Bronchial epithelial cell (primary cell): ENCODE data around the gene PNLIPRP3. TPM values are rescaled to one million over a fixed set of nuclear protein-coding genes. Genes with fewer than 3 reads are reported as not detected.

Experiments used
- DNase-seq: peaks from one replicate; pipeline ENCODE4 v3.0.0-alpha.2; 2010; ENCODE audit warnings: low read depth
- FAIRE-seq: peaks from 2 replicates; lab custom pipeline; 2011; peaks lifted over from hg19 to GRCh38; lab: Jason Lieb, UNC
- H3K27me3 ChIP-seq: 2 replicates; pipeline ENCODE4 v1.5.1; 2011; ENCODE audit warnings: low read length; ENCODE audit not compliant: control insufficient read depth, insufficient read depth
- H3K36me3 ChIP-seq: 2 replicates; pipeline ENCODE4 v1.5.1; 2011; ENCODE audit warnings: low read length; ENCODE audit not compliant: control insufficient read depth, insufficient read depth
- H3K4me3 ChIP-seq: 2 replicates; pipeline ENCODE4 v1.5.1; 2011; ENCODE audit warnings: mild to moderate bottlenecking, low read depth, low read length, control low read depth
- CTCF ChIP-seq: IDR thresholded peaks from 2 replicates; pipeline ENCODE4 v1.5.1; 2011; ENCODE audit warnings: mild to moderate bottlenecking, moderate library complexity, low read length, control low read depth, inconsistent platforms; ENCODE audit not compliant: insufficient read depth, severe bottlenecking
- total RNA-seq: library from RNA; depleted of rRNA; stranded (reverse); fragments of >200 nt; gene quantifications from 2 replicates; pipeline ENCODE4 v1.2.1, GENCODE V29; 2014

Gene PNLIPRP3
- total RNA-seq, 1 donor from 2014 or later = 53.2 TPM

DNA sequence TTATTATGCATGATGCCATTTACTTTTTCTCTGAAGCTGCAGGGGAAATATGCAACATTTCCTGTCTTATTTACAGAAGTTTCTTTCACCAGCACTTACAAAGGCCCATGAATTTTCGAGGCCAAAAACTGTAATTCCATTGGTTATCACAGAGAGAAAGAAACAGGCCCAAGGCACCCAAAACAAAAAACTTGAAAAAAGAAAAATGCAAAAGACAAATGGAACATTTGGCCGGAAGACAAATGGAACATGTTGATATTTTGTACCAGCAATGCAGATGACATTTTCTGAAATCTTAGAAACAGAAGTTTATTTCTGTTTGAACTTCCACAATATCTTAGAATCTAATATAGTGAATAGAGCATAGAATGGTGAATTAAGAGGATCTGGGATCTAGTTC, 61.8 kb downstream of the PNLIPRP3 start:
- Histone ChIP-seq H3K27me3 (no peaks in the 10 kb centered on the region), H3K36me3 (no peaks in the 10 kb centered on the region), H3K4me3 (no peak overlapping the region)
- no peak for TF ChIP-seq CTCF
- FAIRE-seq (no peak), DNase-seq (no peak)

GRCh38 chr10:116490028-116490662, 62.5 kb downstream of the PNLIPRP3 start:
- Histone ChIP-seq H3K4me3 (no peak overlapping the region), H3K36me3 (no peaks in the 10 kb centered on the region), H3K27me3 (no peaks in the 10 kb centered on the region)
- DNase-seq = peak; percentile 29
- peak; percentile 47 for TF ChIP-seq CTCF
- FAIRE-seq = no peak

GRCh38 chr10:116504786-116505185, 77.1 kb downstream of the PNLIPRP3 start:
- DNase-seq (no peak), FAIRE-seq (no peak)
- H3K27me3 ChIP-seq = no peaks in the 10 kb centered on the region
- no peak for TF ChIP-seq CTCF
- H3K4me3 ChIP-seq = no peak overlapping the region
- H3K36me3 ChIP-seq = no peaks in the 10 kb centered on the region

DNA sequence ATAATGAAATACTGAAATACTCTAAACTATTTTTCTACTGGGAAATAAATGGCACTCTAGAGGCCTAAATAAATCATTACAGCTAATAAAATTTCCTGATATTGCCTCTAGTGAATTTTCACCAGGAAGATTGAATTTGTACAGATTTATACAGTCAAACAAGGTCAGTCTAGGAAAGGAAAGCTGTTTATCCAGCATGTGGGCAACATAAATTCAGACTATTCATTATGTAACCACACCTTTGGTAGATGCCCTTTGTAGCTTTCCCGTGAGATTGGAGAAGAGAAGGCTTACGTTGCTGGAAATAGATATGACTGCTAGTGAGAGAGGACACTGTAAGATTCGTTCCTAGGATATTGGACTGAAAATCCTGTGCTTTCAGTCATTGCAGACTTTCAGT, 82.9 kb downstream of the PNLIPRP3 start:
- H3K27me3 ChIP-seq = no peaks in the 10 kb centered on the region
- H3K36me3 ChIP-seq = no peaks in the 10 kb centered on the region
- no peak overlapping the region for H3K4me3 ChIP-seq
- FAIRE-seq (no peak), DNase-seq (no peak)
- TF ChIP-seq CTCF = no peak

DNA sequence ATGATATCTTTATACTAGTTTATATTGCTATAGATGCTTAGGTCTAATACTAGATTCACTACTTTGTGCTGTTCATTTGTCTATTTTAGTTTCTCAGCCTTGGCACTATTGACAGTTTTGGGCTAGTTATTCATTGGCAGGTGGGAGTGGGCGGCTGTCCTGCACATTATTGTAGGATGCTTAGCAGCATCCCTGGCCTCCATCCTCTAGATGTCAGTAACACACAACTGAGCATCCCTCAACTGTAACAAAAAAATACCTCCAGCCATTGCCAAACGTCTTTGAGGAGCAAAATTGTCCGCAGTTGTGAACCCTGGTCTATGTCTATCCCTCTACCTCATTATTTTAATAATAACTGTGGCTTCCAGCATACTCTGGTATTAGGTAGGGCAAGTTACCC, 83.7 kb downstream of the PNLIPRP3 start:
- no peaks in the 10 kb centered on the region for H3K27me3 ChIP-seq
- no peak overlapping the region for H3K4me3 ChIP-seq
- H3K36me3 ChIP-seq = no peaks in the 10 kb centered on the region
- FAIRE-seq (no peak), DNase-seq (no peak)
- no peak for TF ChIP-seq CTCF
